GM21825 (cell line): ENCODE results near the gene PRLH.
"Not testable (repeated sequence)": the region's sequence is repeated elsewhere in the genome, so short reads cannot be mapped to it uniquely, and the experiment has no call there.

Experiments used
- ATAC-seq: cut with Tn5 transposase; IDR thresholded peaks from one replicate; pipeline ENCODE4 v1.9.1; 2021; ENCODE audit warnings: mild to moderate bottlenecking, moderate library complexity; ENCODE audit not compliant: unreplicated experiment

PRLH gene

DNA sequence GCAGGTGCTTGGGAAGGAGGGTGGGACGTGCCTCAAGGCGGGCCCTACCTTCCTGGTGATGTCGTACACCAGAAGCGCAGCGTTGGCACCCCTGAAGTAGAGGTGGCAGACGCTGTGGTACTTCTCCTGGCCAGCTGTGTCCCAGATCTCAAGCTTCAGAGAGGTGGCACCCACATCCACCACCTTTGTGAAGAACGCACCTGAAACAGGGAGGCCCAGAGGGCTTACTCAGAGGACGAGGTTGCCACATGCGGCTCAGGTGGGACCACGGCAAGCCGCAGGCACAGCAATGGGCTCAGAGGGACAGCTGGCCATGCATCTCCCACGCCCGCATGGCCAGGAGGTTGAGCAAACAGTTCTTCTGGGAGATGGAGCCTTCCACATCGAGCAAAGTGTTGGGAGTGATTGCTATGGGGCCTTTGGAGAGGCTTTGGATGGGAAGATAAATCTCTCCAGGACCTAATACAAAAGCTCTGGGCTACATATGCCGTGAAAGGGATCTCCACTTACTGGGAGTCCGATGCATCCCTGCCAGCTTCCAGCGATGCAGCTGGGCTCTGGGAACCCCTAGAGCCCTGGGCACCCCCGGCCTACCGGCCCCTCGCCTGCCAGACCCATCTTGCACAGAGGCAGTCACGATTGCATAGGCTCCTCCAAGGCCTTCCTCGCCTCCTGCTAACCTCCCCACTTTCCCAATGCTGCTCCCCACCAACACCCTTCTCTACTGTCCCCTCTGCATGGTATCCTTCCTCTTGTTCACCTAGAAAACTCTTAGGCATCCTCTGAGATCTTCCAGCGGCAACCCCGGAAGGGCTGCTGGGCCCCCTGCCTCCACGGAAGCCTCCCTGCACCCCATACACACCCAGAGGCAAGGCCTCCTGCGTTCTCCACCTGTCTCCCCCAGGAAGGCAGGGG lies 11.8 kb downstream of the PRLH start:
- ATAC-seq = no peak

DNA sequence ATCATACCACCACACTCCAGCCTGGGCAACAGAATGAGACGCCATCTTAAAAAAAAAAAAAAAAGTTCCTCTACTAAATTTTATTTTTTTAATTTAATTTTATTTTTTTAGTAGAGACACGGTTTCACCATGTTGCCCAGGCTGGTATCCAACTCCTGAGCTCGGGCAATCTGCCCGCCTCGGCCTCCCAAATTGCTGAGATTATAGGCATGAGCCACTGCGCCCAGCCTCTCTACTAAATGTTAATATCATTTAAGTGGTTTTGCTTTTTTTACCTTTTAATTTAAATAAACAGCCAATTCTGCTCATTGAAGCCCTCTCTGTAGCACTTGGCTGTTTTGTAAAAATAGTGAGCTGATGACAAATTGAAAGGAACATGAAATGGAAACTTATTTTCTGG lies 15.0 kb downstream of the PRLH start:
- ATAC-seq = no peak

DNA sequence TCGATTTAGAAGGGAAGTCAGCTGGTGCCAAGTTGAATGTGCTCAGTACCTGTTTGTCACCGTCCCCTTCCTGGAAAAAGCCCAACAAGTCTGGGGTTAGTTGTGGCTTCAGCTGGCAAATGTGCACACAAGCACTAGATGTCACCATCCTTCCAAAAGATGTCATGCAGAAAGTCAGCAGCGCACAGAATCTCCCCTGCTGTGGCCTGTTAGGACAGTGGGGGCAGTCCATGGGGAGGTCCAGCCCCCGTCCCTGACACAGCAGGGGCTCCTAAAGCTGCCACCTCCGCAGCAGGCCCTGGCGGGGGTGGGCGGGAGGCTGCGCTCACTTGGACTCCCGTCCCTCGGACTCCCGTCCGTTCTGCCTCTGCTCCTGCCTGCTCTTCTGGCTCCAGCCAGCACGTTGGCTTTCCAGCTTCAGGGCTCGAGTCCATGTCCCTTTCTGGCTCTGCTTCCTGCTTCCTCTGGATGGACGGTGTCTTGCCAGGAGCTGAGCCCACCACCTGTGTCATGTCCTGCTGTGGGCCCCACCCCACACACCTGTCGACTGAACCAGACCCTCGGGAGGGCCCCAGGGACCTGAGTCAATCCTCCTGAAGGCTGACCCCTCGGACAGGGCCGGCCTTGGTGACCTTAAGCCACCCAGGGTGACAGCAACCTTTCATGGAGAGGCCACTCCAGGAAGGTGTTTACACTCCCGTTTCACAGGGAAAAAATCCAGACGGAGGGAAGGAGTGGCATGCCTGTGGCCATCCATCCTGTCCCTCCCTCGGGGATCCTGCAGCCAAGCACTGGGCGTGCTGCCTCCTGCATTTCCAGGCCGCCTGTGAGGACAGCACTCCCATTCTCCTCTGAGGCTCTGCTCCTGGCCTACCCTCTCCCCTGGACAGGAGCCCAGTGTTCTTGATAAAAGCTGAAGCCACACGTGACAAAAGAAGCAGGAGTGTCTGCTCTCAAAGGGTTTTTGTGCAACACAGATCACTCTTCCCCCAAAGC lies 15.7 kb downstream of the PRLH start:
- no peak for ATAC-seq

DNA sequence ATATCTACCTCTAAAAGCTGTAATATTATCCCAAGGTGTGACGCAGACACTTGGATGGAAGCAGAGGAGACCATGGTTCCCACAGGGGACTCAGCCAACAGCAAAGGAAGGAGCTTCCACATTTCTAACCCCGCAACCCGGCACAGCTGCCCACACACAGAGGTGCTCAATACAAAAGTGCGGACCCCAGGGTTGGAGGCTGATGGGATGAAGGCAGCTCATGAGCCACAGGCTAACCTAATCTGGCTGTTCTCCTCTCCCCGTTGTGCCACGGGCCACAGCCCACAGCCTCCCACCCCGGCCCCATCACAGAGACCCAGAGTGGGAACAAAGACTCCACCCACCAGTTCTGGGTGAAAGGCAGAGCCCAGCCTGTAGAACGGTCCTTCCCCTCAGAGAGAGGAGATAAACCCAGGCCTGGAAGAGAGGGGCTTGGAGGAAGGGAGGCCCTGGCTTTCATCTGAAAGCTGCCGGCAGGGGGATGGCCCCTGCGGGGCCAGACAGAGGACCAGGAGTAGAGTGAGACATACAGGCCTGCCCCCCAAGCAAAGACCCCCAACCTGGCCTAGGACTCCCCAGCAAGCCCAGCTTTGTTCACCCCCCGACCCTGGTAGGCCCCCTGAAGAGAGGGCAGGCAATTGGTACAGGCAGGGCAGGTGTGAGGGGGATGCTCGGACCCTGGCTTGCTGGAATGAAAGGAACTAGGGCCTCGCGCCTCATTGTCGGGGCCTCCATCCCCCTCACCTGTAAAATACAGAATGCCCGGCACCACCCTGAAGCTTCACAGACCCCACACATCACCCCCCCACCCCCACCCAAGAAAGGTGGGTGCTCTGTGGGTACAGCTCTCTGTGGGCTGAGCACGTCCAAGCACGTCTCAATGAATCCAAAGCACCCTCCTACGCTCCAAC lies 17.3 kb downstream of the PRLH start:
- ATAC-seq = no peak

DNA sequence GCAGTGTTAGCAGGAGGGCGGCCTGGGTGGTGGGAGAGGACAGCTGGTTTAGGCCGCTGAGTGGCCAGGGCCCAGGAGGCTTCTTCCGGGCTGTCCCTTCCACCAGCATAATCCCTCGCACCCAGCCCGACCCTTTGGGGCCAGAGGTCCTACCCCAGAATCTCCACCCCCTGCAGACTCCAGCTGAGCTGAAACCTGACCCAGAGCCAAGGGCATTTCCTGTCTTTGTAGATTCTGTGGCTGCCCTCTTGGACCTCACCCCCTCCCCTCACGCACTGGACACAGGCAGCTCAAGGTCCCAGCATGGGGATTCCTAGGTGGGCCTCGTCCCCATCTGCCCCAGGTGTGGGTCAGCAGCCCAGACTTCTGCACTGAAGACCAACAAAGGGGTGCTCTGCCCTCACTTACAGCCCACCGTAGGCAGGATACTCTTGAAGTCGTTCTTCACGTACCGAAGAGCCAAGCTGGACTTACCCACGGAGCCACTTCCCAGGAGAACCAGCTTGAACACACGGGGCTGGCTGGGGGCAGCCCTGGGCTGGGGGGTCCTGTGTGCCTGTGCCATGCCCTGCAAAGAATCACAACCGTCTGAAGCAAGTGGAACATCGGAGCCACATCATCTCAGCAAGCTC lies 19.3 kb downstream of the PRLH start:
- ATAC-seq = no peak

DNA sequence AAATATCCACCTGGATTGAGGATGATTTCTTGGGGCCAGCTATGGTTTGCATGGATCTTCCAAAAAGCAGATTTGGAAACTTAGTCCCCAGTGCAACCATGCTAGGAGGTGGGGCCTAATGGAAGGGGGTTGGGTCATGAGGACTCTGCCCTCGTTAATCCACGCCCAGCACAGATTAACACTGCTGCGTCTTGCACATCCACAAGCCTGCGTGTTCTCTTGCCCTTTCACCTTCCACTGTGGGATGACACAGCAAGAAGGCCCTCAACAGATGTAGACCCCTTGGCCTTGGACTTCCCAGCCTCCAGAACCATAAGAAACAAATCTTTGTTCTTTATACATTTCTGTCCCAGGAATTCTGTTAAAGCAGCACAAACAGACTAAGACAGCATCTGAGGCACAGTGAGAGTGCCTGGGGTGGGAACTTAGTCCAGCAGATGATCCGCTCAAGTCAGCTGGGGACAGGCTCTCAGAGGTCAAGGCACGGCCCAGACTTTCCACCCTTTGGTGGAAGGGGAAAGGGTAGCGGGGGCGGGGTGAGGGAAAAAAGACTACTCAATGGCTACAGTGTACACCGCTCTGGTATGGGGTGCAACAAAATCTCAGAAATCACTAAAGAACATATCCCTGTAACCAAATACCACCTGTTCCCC lies 21.8 kb downstream of the PRLH start:
- no peak for ATAC-seq

DNA sequence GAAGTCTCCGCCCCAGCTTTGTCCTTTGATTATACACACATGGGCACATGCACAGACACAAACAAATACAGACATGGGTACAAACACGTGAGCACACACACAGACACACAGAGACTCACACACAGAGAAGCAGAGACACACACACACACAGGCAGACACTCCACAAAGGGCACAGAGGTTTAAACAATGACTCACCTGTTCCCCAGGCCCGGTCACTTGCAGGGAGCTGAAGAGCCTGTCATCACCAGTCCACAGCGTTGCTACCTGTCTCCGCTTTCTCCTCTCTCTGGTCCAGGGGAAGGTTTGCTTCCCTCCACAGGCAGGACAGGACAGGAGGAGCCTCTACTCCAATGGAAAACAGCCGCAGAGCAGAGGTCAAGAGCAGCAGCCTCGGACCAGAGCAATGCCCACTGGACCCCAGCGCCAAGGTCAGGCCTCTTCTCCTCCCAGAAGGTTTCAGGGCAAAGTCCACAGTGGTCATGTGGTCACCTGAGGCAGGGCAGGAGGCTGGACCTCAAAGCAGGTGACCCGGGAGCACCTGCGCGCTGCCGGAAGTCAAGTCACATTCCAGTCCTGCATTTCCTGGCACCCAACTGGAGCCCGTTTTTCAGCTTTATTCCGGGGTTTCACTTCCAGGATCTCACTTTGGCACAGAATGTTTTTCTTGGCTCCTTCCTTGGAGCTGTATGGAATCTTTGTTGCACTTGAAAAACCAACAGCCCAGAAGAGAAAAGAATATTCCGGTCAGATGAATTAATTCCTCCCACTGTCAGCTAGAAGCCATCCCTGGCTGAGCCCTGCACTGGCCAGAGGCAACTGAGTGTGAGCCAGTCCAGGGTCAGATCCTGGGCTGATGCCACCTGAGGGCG lies 24.1 kb downstream of the PRLH start, which contains the start of gene RAB17:
Gene RAB17, minus strand, starts transcription at position 463 of the 869 bp plus-strand sequence. CDS start 4,580 bp downstream, outside the sequence.
- no peak for ATAC-seq

DNA sequence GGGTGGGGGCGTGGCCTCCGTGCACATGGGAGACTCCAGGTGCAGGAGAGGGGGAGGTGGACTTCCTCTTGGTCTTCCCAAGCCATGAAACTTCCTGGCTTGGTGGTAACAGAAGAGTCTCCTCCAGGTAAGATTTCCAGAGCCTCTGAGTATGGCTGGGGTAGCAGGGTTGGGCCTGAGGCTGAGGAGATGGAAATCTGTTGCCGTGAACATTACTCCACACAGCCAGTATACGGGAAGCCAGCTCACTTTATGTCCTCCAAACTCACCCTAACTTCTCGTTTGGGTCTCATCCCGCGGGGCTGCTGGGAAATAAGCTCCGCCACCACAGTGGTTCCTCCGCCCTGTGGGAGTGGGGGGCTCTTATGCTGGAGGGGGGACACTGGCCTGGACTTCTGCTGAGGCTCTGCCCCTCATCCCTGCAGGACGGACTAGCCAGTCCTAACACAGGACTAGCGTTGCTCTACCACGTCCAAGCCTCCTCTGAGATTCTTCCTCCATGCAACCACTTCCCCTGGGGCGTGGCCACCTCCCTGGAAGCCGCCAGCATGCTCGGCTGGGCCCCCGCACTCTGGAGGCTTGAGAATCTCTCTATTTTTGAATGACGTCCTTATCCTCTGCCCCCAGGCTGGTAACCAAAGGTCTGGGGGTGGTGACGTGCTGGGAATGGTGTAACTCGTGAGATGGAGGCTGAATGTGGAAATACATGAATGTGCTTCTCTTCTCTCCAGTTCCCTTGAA lies 24.9 kb downstream of the PRLH start:
- no peak for ATAC-seq

DNA sequence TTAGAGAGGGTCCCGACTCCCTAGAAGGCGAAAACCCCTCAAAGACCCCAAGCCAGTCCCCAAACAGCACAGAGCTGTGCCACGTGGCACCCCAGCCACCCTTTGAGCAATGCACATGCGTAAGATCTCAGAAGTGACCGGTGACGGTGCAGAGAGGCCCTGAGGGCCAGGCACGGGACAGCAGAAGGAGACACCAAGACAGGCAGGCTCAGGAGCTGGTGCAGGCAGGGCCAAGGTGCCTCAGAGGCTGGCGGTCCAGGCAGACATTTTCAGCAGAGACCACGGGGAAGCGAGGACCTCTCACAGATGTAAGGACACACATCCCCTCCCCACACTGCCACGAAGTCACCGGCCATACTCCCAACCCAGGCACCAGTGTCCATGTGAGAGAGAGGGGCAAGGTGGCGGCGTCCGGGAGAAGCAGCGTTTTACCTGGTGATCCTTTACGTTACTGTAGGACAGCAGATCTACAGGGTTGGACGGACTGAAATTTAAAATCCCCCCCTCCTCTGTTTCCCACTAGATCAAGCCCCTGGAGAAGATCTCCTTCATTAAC lies 26.1 kb downstream of the PRLH start:
- ATAC-seq = no peak

DNA sequence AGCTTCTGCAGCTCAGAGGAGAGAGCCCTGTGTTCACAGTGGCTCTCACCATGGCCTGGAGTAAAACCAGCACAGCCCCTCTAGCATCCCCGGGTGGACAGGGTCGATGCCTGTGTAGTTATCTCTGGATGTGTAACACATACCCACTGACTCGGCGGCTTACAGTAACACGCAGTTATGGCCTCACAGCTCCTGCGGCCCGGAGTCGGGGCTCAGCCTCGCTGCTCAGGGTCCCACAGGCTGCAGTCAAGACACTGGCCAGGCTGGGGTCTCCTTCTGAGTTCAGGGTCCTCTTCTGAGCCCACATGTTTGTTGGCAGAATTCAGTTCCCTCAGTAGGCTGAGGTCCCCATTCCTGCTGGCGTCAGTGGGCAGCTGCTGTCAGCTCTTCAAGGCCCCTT lies 26.7 kb downstream of the PRLH start:
- no peak for ATAC-seq

DNA sequence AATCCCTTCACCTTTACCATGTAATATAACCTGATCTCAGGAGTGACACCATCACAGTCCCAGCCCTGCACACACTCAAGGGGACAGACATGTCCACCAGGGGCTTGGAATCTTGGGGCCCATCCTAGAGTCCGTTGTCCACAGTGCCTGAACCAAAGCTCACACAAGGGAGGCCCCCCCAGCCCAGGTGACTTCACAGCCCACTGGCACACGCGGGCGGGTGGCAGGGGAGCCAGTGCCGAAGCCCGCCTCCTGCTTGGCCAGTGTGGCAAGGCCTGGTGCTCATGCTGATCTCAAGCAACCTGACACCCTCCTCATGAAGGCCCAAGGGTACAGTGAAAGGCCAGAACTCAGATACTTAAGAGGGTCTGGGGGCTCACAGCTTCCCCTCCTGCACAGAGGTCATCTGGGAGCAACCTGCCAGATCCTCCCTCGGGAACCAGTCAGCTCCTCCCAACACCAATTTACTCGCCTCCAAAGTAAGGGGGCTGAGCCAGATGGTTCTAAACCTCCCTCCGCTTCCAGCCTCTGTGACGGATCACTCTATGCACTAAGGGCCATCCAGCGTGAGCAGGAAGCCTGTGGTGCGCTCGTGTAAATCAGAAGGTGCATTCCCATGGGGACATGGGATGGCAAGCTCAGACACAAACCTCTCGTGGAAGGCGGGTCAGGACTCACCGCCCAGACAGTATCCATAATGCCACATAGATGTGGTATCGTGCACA lies 27.4 kb downstream of the PRLH start:
- ATAC-seq = no peak

DNA sequence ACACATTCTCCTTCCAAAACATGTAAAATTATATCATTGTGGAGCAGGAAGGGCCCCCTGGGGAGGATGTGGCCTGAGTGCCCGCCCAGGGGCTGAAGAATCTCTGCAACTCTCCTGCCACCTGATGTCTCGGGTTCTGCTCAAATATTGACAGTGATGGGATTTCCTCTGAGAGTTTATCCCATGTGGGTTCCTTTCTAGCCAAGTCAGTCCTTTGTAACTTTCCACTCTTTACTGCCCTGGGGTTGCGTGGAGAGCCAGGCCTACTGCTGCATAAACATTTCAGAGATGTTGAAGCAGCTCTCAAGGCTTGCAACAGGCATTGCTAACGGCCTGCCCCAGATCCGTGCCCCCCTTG lies 28.1 kb downstream of the PRLH start:
- ATAC-seq = no peak

DNA sequence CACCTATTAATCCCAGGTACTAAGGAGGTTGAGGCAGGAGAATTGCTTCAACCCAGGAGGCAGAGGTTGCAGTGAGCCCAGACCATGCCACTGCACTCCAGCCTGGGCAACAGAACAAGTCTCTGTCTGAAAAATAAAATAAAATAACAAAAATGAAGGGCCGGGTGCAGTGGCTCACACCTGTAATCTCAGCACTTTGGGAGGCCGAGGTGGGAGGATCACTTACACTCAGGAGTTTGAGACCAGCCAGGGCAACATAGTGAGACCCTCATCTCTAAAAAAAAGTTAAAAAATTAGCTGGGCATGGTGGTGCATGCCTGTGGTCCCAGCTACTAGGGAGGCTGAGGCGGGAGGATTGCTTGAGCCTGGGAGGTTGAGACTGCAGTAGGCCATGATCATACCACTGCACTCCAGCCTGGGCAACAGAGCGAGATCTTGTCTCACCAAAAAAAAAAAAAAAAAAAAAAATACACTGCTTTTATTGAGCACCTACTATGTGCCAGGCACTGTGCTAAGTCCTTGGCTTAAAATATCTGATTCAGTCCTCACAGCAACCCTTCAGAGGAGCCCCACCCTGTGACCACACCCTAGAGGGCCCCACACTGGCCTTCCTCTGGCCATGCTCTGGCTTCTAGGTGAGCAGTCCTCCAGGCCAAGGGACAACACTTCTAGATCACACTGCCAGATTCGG lies 29.6 kb downstream of the PRLH start:
- ATAC-seq = not testable (repeated sequence)

DNA sequence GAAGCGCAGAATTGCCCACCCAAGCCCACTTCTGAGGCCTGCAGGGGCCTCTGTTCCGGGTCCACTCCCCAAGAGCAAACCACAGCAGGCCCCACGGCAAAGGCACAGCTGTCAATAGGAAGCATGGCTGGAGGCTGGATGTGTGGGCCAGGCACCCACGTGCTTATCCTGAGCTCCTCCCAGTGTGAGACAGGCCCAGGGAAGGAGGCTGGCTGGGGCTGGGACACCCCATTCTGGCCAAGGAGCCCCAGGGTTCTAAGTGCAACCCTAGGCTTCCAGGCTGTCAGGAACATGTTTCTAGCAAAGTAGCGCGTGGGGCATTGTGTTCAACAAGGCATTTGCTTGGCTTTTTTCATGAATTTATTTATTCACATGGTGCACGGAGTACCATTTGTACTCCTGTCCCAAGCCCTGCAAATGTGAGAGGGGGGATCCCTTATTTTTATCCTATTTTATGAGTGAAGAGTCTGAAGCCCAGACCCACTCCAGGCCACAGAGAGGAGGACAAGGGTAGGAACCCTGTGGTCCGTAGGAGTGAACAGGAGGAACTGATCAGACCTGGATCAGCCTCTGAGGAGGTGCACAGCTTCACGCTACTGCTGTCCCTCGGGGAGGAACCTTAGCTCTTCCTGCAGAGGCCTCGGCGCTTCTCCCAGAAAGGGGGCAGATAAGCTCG lies 30.3 kb downstream of the PRLH start:
- ATAC-seq = no peak

DNA sequence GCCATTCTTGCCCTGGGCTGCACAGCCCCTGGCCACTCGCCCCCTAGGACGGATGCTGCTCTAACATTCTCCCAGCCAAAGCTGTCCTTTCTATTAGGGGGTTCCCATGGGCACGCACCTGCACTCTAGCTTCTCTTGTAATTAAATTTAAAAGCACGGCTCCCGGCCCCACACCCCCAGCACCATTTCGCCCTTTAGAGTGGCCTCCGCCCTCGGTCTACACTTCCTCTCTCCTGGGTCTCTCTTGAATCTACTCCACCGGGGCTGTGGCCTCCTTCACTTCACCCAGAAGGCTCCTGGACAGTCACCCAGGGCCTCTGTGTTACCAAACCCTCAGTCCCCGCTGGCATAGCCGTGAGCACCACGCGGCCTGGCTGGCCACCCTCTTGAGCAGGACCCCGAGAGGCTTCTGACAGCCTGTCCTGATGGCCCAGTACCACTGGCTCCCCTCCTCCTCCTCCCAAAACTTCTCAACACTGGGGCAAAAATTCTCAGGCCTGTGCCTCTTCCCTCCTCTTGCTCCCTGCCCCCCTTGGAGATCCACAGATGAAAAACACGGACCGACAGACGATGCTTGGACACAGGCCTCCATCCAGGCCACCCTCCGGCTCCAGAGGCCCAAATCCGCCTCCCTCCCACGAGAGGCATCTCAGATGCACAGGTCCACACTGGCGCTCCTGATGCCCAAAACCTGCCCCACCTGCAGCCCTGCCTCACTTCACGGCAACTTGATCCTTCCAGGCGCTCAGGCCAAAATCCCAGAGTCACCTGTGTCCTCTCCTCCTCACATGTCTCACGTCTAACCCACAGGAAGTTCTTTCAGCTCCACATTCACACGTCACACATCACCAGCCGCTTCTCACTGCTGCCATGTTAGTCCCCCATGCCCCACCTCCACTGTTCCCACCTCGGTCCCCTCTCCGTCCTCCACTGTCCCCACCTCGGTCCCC lies 31.1 kb downstream of the PRLH start:
- no peak for ATAC-seq
